ENCODE measurements around the gene RSPH9.
"Not testable (repeated sequence)": the region's sequence is repeated elsewhere in the genome, so short reads cannot be mapped to it uniquely, and the experiment has no call there.

Gene RSPH9

DNA sequence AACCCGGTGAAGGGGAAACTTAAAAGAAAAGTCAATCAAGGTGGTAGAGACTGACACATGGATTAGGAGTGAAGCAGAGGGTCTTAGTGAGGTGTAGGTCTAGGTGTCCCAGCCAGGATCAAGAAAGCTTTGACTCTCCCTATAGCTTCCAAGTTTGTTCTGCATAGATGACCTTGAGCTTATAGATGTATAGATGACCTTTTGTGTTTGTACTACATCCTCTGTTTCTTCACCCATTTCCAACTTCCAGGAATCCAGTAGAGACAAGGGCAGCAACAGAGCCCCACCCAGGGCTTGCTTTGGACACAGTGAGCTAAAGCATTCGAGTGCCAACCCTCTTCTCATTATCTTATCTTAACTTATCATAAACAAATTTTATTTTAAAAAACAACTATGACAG is 44.6 kb downstream of the RSPH9 start:
- no peak for DNase-seq

GRCh38 chr6:43695215-43695966 is 50.6 kb downstream of the RSPH9 start:
- DNase-seq: no peak

DNA sequence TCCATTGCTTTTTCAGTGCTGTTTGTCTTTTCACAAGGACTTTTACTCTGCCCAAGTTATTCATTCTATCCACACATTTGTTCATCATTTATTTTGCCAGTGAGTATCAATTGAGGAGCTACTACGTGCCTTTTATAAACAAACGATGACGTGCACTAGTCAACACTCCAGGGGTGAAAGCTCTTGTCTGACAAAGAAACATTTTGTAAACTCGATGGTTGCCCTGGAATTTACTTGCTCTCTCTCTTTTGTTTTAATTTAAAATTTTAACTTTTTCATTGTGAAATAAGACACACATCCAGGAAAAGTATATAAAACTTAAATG is 51.1 kb downstream of the RSPH9 start:
- DNase-seq: no peak

- no peak for DNase-seq
Measured at GRCh38 chr6:43697421-43697820, 52.6 kb downstream of the RSPH9 start.

- DNase-seq: no peak
Measured at GRCh38 chr6:43698584-43699349, 53.9 kb downstream of the RSPH9 start.

- DNase-seq: no peak
Measured at GRCh38 chr6:43699564-43700186, 54.8 kb downstream of the RSPH9 start.

DNA sequence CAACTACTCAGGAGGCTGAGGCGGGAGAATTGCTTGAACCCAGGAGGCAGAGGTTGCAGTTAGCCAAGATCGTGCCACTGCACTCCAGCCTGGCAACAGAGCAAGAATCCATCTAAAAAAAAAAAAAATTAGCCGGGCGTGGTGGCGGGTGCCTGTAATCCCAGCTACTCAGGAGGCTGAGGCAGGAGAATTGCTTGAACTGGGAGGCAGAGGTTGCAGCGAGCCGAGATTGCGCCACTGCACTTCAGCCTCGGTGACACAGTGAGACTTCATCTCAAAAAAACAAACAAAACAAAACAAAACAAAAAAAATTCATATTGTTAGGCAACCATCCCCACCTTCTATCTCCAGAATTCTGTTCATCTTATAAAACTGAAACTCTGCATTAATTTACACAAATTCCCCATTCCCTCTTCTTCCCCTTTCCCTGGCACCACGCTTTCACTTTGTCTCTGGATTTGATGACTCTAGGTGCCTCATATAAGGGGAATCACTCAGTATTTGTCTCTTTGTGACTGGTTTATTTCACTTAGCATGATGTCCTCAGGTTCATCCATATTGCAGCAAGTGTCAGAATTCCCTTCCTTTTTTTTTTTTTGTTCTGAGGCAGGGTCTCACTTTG is 56.2 kb downstream of the RSPH9 start:
- DNase-seq: not testable (repeated sequence)

- no peak for DNase-seq
Measured at GRCh38 chr6:43702171-43702533, 57.3 kb downstream of the RSPH9 start.

GRCh38 chr6:43702534-43703440 is 58.0 kb downstream of the RSPH9 start:
- DNase-seq: no peak

GRCh38 chr6:43703512-43704429 is 58.9 kb downstream of the RSPH9 start:
- no peak for DNase-seq

DNA sequence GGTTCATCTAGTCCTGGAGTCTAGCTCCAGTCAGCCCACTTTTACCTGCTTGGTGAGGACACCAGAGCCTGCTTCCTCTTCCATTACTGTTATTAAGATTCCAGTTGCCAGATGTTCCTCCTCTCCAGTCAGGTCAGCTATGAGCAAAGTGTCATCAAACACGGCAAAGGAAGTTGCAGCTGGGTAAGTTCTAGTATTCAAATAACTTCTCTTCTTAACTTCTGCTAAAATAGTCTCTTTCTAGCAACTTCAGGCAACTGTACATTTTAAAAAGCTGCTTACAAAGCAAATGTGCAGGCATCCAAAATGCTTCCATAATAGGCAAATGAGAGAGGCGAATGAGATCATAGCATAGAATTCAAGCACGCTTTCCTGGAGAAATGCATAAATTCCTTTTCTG is 61.2 kb downstream of the RSPH9 start:
- no peak for DNase-seq

- DNase-seq: no peak
Measured at GRCh38 chr6:43706788-43707187, 62.0 kb downstream of the RSPH9 start.

- no peak for DNase-seq
Measured at GRCh38 chr6:43707269-43707668, 62.4 kb downstream of the RSPH9 start.

- no peak for DNase-seq
Measured at GRCh38 chr6:43707767-43708166, 62.9 kb downstream of the RSPH9 start.

- DNase-seq: no peak
Measured at GRCh38 chr6:43708860-43709653, 64.2 kb downstream of the RSPH9 start.

GRCh38 chr6:43709654-43710303 is 64.9 kb downstream of the RSPH9 start:
- DNase-seq: no peak

GRCh38 chr6:43710576-43710975 is 65.7 kb downstream of the RSPH9 start:
- DNase-seq: no peak

DNA sequence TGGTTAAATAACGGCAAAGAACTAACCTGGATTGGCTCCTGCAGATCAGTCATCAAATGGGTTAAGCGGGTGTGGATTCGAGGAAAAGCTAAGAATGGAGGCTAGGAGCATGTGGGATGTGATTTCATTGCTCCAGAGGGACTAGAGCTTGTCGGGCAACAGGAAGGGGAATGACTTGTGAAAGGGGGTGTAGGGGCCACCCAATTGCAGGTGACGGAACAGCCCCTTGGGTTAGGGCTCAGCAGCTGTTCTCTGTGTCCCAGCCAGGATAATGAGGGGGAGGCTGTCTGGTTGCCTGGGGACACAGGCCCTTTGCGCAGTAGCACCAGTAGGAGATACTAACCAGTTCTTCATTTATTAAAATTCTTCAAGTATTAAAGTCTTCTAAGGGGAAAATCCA is 67.7 kb downstream of the RSPH9 start:
- no peak for DNase-seq

GRCh38 chr6:43713643-43714310 is 68.9 kb downstream of the RSPH9 start:
- DNase-seq: no peak

All from activated CD8-positive, alpha-beta memory T cell treated with anti-CD3 and anti-CD28 coated beads for 24 hours (primary cell).